KMS-11 (cell line): ENCODE data around the gene CNOT3.

Experiments
- H2AFZ ChIP-seq: fragments of 200-600 bp; sonication (generic); 2 replicates; pipeline ENCODE4 v1.6.1; 2016; ENCODE audit warnings: antibody characterized with exemption, mixed run types, low read depth
- H3K27ac ChIP-seq: fragments of 200-600 bp; sonication (generic); 2 replicates; pipeline ENCODE4 v1.6.1; 2016; ENCODE audit warnings: mild to moderate bottlenecking, mixed run types
- H3K27me3 ChIP-seq: fragments of 200-600 bp; sonication (generic); 2 replicates; pipeline ENCODE4 v1.6.1; 2017; ENCODE audit warnings: mild to moderate bottlenecking, low read depth, mixed run types, moderate library complexity; ENCODE audit not compliant: insufficient read depth
- H3K36me3 ChIP-seq: fragments of 200-600 bp; sonication (generic); 2 replicates; pipeline ENCODE4 v1.6.1; 2017; ENCODE audit warnings: mild to moderate bottlenecking, mixed run types; ENCODE audit not compliant: insufficient read depth
- H3K4me1 ChIP-seq: fragments of 200-600 bp; sonication (generic); 2 replicates; pipeline ENCODE4 v1.6.1; 2016; ENCODE audit warnings: mild to moderate bottlenecking, low read depth, mixed run types; ENCODE audit not compliant: poor library complexity, severe bottlenecking
- H3K4me2 ChIP-seq: fragments of 200-600 bp; sonication (generic); 2 replicates; pipeline ENCODE4 v1.7.0; 2016; ENCODE audit warnings: mild to moderate bottlenecking, mixed run types
- H3K4me3 ChIP-seq: fragments of 200-600 bp; sonication (generic); IDR thresholded peaks from 2 replicates; pipeline ENCODE4 v1.6.1; 2017; ENCODE audit warnings: low read depth, low read length, mixed read lengths; ENCODE audit not compliant: insufficient read depth
- H3K79me2 ChIP-seq: fragments of 200-600 bp; sonication (generic); 2 replicates; pipeline ENCODE4 v1.6.1; 2016; ENCODE audit warnings: low read depth, mixed run types; ENCODE audit not compliant: insufficient read depth
- H3K9ac ChIP-seq: fragments of 200-600 bp; sonication (generic); 2 replicates; pipeline ENCODE4 v1.6.1; 2016; ENCODE audit warnings: mild to moderate bottlenecking, mixed run types
- H4K20me1 ChIP-seq: fragments of 200-600 bp; sonication (generic); 2 replicates; pipeline ENCODE4 v1.6.1; 2016; ENCODE audit warnings: mild to moderate bottlenecking, mixed run types; ENCODE audit not compliant: insufficient read depth
- CTCF ChIP-seq: fragments of 200-600 bp; sonication (generic); conservative IDR thresholded peaks from 2 replicates; pipeline ENCODE4 v1.6.1; 2017; ENCODE audit warnings: low read depth, mild to moderate bottlenecking, antibody characterized with exemption, low read length, moderate library complexity, mixed read lengths

The CNOT3 gene

DNA sequence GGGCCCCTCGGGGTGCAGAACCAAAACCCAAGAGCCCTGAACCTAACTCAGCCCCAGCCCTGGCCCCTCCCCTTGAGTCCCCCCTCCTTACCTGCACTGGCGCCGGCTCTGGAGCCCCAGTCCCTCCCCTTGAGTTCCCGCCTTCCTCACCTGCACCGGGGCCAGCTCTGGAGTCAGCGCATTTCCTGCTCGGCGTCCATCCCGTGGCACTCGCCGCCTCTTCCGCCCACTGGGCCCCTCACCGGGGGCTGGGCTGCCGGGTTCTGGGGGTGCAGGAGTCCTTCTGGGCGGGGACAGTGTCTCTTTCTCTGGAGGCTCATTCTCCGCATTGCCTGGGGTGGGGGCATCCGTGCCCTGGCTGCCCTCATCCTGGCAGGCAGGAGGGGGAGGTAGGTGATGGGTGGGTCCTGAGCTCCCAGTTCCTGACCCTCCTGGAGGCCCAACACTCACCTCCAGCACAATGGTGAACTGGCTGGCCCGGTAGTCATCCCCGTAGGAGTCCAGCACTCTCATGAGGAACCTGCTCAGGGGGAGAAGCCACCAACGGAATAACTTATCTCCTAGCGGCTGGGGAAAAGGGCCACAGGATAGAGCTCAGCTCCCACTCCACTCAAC lies 29.6 kb upstream of the CNOT3 start:
- no peaks in the 10 kb centered on the region for H3K27me3 ChIP-seq
- H4K20me1 ChIP-seq: no peaks in the 10 kb centered on the region
- no peak for TF ChIP-seq CTCF
- H3K4me1 ChIP-seq: peaks cover 13% of the 10 kb centered on the region
- peaks cover 20% of the 10 kb centered on the region for H3K79me2 ChIP-seq
- no peak overlapping the region for H3K27ac ChIP-seq
- no peak overlapping the region for H2AFZ ChIP-seq
- H3K9ac ChIP-seq: no peak overlapping the region
- H3K4me3 ChIP-seq: no peak overlapping the region
- H3K36me3 ChIP-seq: peaks cover 3% of the 10 kb centered on the region; the same call in 1 of the 2 replicates
- no peak overlapping the region for H3K4me2 ChIP-seq

DNA sequence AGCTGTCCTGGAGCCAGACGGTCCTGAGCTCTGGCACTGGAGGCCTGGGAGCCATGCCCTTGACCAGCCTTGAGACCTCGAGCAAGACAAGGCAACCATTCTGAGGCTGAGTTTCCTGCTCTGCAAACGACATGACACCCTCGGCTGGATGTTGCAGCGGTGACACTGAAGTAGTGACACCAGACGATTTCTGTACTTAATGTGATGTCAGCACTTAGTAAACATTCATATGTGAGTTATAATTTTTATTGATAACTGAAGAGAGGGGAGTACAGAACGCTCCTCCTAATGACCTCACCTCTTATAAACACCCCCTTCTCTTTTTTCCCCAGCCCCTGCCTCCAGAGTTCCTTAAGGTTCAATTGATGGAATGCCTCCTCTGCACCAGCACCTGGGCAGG lies 29.1 kb upstream of the CNOT3 start:
- H3K36me3 ChIP-seq: peaks cover 3% of the 10 kb centered on the region; the same call in 1 of the 2 replicates

DNA sequence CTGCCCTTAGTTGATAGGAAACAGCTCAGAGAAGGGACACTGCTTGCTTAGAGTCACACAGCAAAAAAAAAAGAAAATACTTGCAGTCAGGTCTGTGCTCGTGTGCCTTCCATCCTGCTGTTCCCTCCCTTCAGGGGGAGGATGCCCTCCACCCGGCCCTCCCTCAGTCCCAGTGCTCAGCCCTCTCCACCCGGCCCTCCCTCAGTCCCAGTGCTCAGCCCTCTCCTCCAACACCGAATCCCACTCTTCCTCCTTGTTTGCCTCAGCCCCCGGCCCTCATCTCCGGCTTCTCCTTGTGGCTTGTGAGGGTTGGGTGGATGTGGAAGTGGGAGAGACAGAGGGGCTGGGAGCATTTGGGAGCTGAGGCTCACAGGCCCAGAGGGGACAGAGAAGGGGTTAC lies 27.9 kb upstream of the CNOT3 start:
- H3K4me3 ChIP-seq: no peak overlapping the region
- no peak overlapping the region for H3K27ac ChIP-seq
- H2AFZ ChIP-seq: no peak overlapping the region
- H3K36me3 ChIP-seq: peaks cover 3% of the 10 kb centered on the region; the same call in 1 of the 2 replicates
- no peaks in the 10 kb centered on the region for H4K20me1 ChIP-seq
- no peak for TF ChIP-seq CTCF
- H3K79me2 ChIP-seq: peaks cover 4% of the 10 kb centered on the region; the same call in 1 of the 2 replicates
- no peak overlapping the region for H3K9ac ChIP-seq
- H3K4me1 ChIP-seq: peaks cover 2% of the 10 kb centered on the region
- no peak overlapping the region for H3K4me2 ChIP-seq
- no peaks in the 10 kb centered on the region for H3K27me3 ChIP-seq

More for the DNA sequence above, 29.1 kb upstream of the CNOT3 start:
- Histone ChIP-seq H3K4me3 (no peak overlapping the region), H3K4me1 (peaks cover 11% of the 10 kb centered on the region), H4K20me1 (no peaks in the 10 kb centered on the region), H3K4me2 (no peak overlapping the region), H3K79me2 (peaks cover 15% of the 10 kb centered on the region), H3K9ac (no peak overlapping the region), H2AFZ (no peak overlapping the region), H3K27ac (no peak overlapping the region), H3K27me3 (no peaks in the 10 kb centered on the region)
- TF ChIP-seq CTCF: no peak

- Histone ChIP-seq H3K27ac (no peak overlapping the region), H2AFZ (peak overlapping the region; percentile 76; the same call in 1 of the 2 replicates), H3K4me1 (peaks cover 10% of the 10 kb centered on the region), H3K36me3 (no peaks in the 10 kb centered on the region), H3K9ac (peak overlapping the region; percentile 74; the same call in 1 of the 2 replicates), H4K20me1 (no peaks in the 10 kb centered on the region), H3K27me3 (no peaks in the 10 kb centered on the region), H3K4me3 (peak overlapping the region; percentile 55), H3K4me2 (peak overlapping the region; percentile 92), H3K79me2 (peaks cover 21% of the 10 kb centered on the region)
- TF ChIP-seq CTCF: no peak
Observed at GRCh38 chr19:54114340-54115108, 23.0 kb upstream of the CNOT3 start.
